GM19023 (cell line): ENCODE measurements around the gene CTTNBP2NL.
A peak's percentile ranks its signal among the peaks of the same experiment; 100 is the strongest.

ENCODE experiments used
- ATAC-seq: cut with Tn5 transposase; IDR thresholded peaks from one replicate; pipeline ENCODE4 v1.9.1; 2021; ENCODE audit warnings: mild to moderate bottlenecking, moderate library complexity; ENCODE audit not compliant: unreplicated experiment

CTTNBP2NL gene

GRCh38 chr1:112395821-112396652 lies at the start of gene CTTNBP2NL:
Gene CTTNBP2NL, plus strand, starts transcription at chr1:112396214. Its CDS starts 19,952 bp downstream, at chr1:112416166.
- peak; percentile 83 for ATAC-seq

GRCh38 chr1:112346801-112347350 lies 49.1 kb upstream of the CTTNBP2NL start:
- ATAC-seq: no peak

- ATAC-seq: no peak
Measured at GRCh38 chr1:112356765-112357164, 39.2 kb upstream of the CTTNBP2NL start.

- no peak for ATAC-seq
Measured at GRCh38 chr1:112357467-112357866, 38.5 kb upstream of the CTTNBP2NL start.

GRCh38 chr1:112358061-112358770 lies 37.8 kb upstream of the CTTNBP2NL start:
- ATAC-seq: no peak

- no peak for ATAC-seq
Measured at GRCh38 chr1:112358798-112359408, 37.1 kb upstream of the CTTNBP2NL start.

- no peak for ATAC-seq
Measured at GRCh38 chr1:112359961-112360767, 35.9 kb upstream of the CTTNBP2NL start.

GRCh38 chr1:112363636-112364035 lies 32.4 kb upstream of the CTTNBP2NL start:
- ATAC-seq: no peak

- ATAC-seq: no peak
Measured at GRCh38 chr1:112368198-112368597, 27.8 kb upstream of the CTTNBP2NL start.

- ATAC-seq: peak; percentile 99
Measured at GRCh38 chr1:112369392-112370285, 26.4 kb upstream of the CTTNBP2NL start.

GRCh38 chr1:112370996-112371395 lies 25.0 kb upstream of the CTTNBP2NL start:
- no peak for ATAC-seq

- ATAC-seq: no peak
Measured at GRCh38 chr1:112371775-112372174, 24.2 kb upstream of the CTTNBP2NL start.

GRCh38 chr1:112373806-112374205 lies 22.2 kb upstream of the CTTNBP2NL start:
- no peak for ATAC-seq

- ATAC-seq: no peak
Measured at GRCh38 chr1:112375701-112376100, 20.3 kb upstream of the CTTNBP2NL start.

GRCh38 chr1:112380356-112380755 lies 15.7 kb upstream of the CTTNBP2NL start:
- ATAC-seq: no peak

GRCh38 chr1:112381324-112382076 lies 14.5 kb upstream of the CTTNBP2NL start:
- ATAC-seq: no peak

GRCh38 chr1:112383759-112384370 lies 12.1 kb upstream of the CTTNBP2NL start:
- ATAC-seq: no peak

- no peak for ATAC-seq
Measured at GRCh38 chr1:112386024-112386723, 9.8 kb upstream of the CTTNBP2NL start.
